H1 (cell line): Measurements from ENCODE around the gene FMNL2. TPM values are rescaled to one million over a fixed set of nuclear protein-coding genes. Genes with fewer than 3 reads are reported as not detected.

ENCODE experiments used
- CTCF ChIA-PET: fragments of 300-600 bp; sonication (Branson Sonifier 250); formaldehyde crosslinking; loops from one replicate; lab custom pipeline; 2021; ENCODE audit not compliant: partially characterized antibody; lab: Charles Lee
- POLR2A ChIA-PET: fragments of 300-600 bp; sonication (Branson Sonifier 250); formaldehyde crosslinking; loops from one replicate; lab custom pipeline; 2021; ENCODE audit warnings: inconsistent platforms; ENCODE audit not compliant: partially characterized antibody; lab: Charles Lee
- DNase-seq, 2 experiments: peaks; one replicate each; pipeline versions ENCODE4 v3.0.0 to v3.0.0-alpha.2; 2010 to 2022; ENCODE audit warnings: low spot score in 2 of 2, low read depth in 1 of 2, mixed read lengths in 1 of 2
- FAIRE-seq: peaks from 2 replicates; lab custom pipeline; 2011; peaks lifted over from hg19 to GRCh38; lab: Jason Lieb, UNC
- H2AFZ ChIP-seq: 2 replicates; pipeline ENCODE4 v1.8.1; 2012; ENCODE audit warnings: low read length, inconsistent platforms
- H2AK5ac ChIP-seq: 2 replicates; pipeline ENCODE4 v1.6.1; 2013; ENCODE audit warnings: low read depth, low read length
- H2BK120ac ChIP-seq: replicated peaks from 2 replicates; pipeline ENCODE3; 2013; ENCODE audit warnings: low read depth, low read length, inconsistent platforms
- H2BK12ac ChIP-seq: 2 replicates; pipeline ENCODE4 v1.6.1; 2013; ENCODE audit warnings: low read depth, low read length
- H2BK15ac ChIP-seq: 2 replicates; pipeline ENCODE4 v1.6.1; 2013; ENCODE audit warnings: low read length
- H2BK20ac ChIP-seq: 2 replicates; pipeline ENCODE4 v1.6.1; 2013; ENCODE audit warnings: low read length
- H2BK5ac ChIP-seq: 2 replicates; pipeline ENCODE4 v1.6.1; 2013; ENCODE audit warnings: low read depth, low read length
- H3K14ac ChIP-seq: 2 replicates; pipeline ENCODE4 v1.6.1; 2013; ENCODE audit warnings: inconsistent platforms; ENCODE audit not compliant: insufficient read length
- H3K18ac ChIP-seq: 2 replicates; pipeline ENCODE4 v1.6.1; 2013; ENCODE audit warnings: low read length; ENCODE audit errors: extremely low read depth
- H3K23ac ChIP-seq: 2 replicates; pipeline ENCODE4 v1.6.1; 2013; ENCODE audit warnings: inconsistent platforms; ENCODE audit not compliant: insufficient read length
- H3K23me2 ChIP-seq: 2 replicates; pipeline ENCODE4 v1.6.1; 2013; ENCODE audit warnings: low read depth, low read length
- H3K27ac ChIP-seq: 2 replicates; pipeline ENCODE4 v1.6.1; 2011; ENCODE audit warnings: low read depth, low read length, inconsistent platforms
- H3K27me3 ChIP-seq, 4 experiments: replicated peaks in 1 of 4; 1 replicate in 1 of 4; 2 replicates in 3 of 4; pipeline versions ENCODE4 v1.6.1 to v1.8.1; 2011 to 2013; ENCODE audit warnings: low read length in 3 of 4, mild to moderate bottlenecking in 3 of 4, inconsistent platforms in 2 of 4, mixed read lengths in 2 of 4, moderate library complexity in 1 of 4; ENCODE audit not compliant: control insufficient read depth in 3 of 4, insufficient read depth in 3 of 4; ENCODE audit errors: extremely low read depth in 1 of 4
- H3K36me3 ChIP-seq, 4 experiments: 2 replicates each; pipeline versions ENCODE4 v1.6.1 to v1.8.1; 2011 to 2013; ENCODE audit warnings: mild to moderate bottlenecking in 4 of 4, low read length in 3 of 4, moderate library complexity in 2 of 4, control low read depth in 1 of 4, inconsistent platforms in 1 of 4; ENCODE audit not compliant: insufficient read depth in 4 of 4, control insufficient read depth in 2 of 4
- H3K4ac ChIP-seq: replicated peaks from 2 replicates; pipeline ENCODE3; 2013; ENCODE audit warnings: low read length, low read depth, mixed read lengths, inconsistent platforms; ENCODE audit not compliant: insufficient read length
- H3K4me1 ChIP-seq, 4 experiments: replicated peaks in 1 of 4; 1 replicate in 1 of 4; 2 replicates in 3 of 4; pipeline versions ENCODE4 v1.6.1 to v1.8.1; 2011 to 2013; ENCODE audit warnings: low read length in 3 of 4, inconsistent platforms in 2 of 4, mixed read lengths in 1 of 4; ENCODE audit not compliant: insufficient read depth in 4 of 4, control insufficient read depth in 3 of 4
- H3K4me2 ChIP-seq, 2 experiments: 2 replicates each; pipeline versions ENCODE4 v1.6.1 to v1.8.1; 2011 to 2013; ENCODE audit warnings: low read depth in 2 of 2, low read length in 2 of 2, control low read depth in 1 of 2, inconsistent platforms in 1 of 2, mild to moderate bottlenecking in 1 of 2; ENCODE audit not compliant: insufficient read depth in 1 of 2
- H3K4me3 ChIP-seq, 4 experiments: fragments of 200-600, 300-600 bp in 1 of 4; sonication (generic), shearing (Covaris generic), sonication (Bioruptor Twin) in 1 of 4; 2 replicates each; pipeline versions ENCODE4 v1.5.1 to v1.8.1; 2011 to 2016; ENCODE audit warnings: low read length in 4 of 4, low read depth in 3 of 4, control low read depth in 2 of 4, inconsistent platforms in 2 of 4, mild to moderate bottlenecking in 2 of 4, mixed read lengths in 1 of 4, moderate library complexity in 1 of 4; ENCODE audit not compliant: insufficient read depth in 2 of 4; ENCODE audit errors: extremely low read depth in 1 of 4
- H3K56ac ChIP-seq: replicated peaks from 2 replicates; pipeline ENCODE3; 2013; ENCODE audit warnings: low read depth, mild to moderate bottlenecking, mixed read lengths, low read length, inconsistent platforms; ENCODE audit not compliant: insufficient read length
- H3K79me1 ChIP-seq: 2 replicates; pipeline ENCODE4 v1.6.1; 2013; ENCODE audit warnings: low read depth, low read length, control low read depth
- H3K79me2 ChIP-seq, 2 experiments: 2 replicates each; pipeline versions ENCODE4 v1.6.1 to v1.8.1; 2012 to 2013; ENCODE audit warnings: low read length in 2 of 2, mild to moderate bottlenecking in 2 of 2, inconsistent platforms in 1 of 2; ENCODE audit not compliant: insufficient read depth in 2 of 2, control insufficient read depth in 1 of 2
- H3K9ac ChIP-seq, 4 experiments: replicated peaks in 1 of 4; 1 replicate in 1 of 4; 2 replicates in 3 of 4; pipeline versions ENCODE4 v1.6.1 to v1.8.1; 2011 to 2013; ENCODE audit warnings: low read depth in 3 of 4, low read length in 3 of 4, control low read depth in 2 of 4, mild to moderate bottlenecking in 2 of 4, moderate library complexity in 2 of 4, inconsistent platforms in 1 of 4; ENCODE audit errors: extremely low read depth in 1 of 4
- H3K9me3 ChIP-seq, 2 experiments: 2 replicates each; pipeline versions ENCODE4 v1.6.1 to v1.8.1; 2012 to 2013; ENCODE audit warnings: mild to moderate bottlenecking in 2 of 2, moderate library complexity in 2 of 2, control low read depth in 1 of 2, inconsistent platforms in 1 of 2, low read depth in 1 of 2, low read length in 1 of 2, mixed read lengths in 1 of 2; ENCODE audit not compliant: insufficient read depth in 2 of 2
- H4K20me1 ChIP-seq, 2 experiments: replicated peaks in 1 of 2; 2 replicates each; pipeline versions ENCODE3 to v1.8.1; 2011 to 2013; ENCODE audit warnings: inconsistent platforms in 2 of 2, low read length in 2 of 2, mild to moderate bottlenecking in 1 of 2; ENCODE audit not compliant: insufficient read depth in 2 of 2, control insufficient read depth in 1 of 2
- H4K5ac ChIP-seq: 2 replicates; pipeline ENCODE4 v1.6.1; 2013; ENCODE audit warnings: low read length, low read depth, mixed read lengths, inconsistent platforms; ENCODE audit not compliant: insufficient read length
- H4K8ac ChIP-seq: 2 replicates; pipeline ENCODE4 v1.8.0; 2013; ENCODE audit warnings: mild to moderate bottlenecking, moderate library complexity, low read length, inconsistent platforms; ENCODE audit not compliant: insufficient read depth; ENCODE audit errors: extremely low read depth
- H4K91ac ChIP-seq: replicated peaks from 2 replicates; pipeline ENCODE3; 2013; ENCODE audit warnings: low read length, mixed read lengths, inconsistent platforms; ENCODE audit not compliant: insufficient read length
- CHD2 ChIP-seq: IDR thresholded peaks from 2 replicates; pipeline ENCODE4 v1.6.1; 2012; ENCODE audit warnings: low read length, improper control_type of control experiment
- EGR1 ChIP-seq: IDR thresholded peaks from 2 replicates; pipeline ENCODE4 v1.6.1; 2011; ENCODE audit warnings: low read depth, low read length, borderline replicate concordance
- KDM1A ChIP-seq: fragments of 200-600, 300-600 bp; sonication (generic); IDR thresholded peaks from 2 replicates; pipeline ENCODE4 v1.7.1; 2016; ENCODE audit warnings: mild to moderate bottlenecking, low read length, borderline replicate concordance
- NANOG ChIP-seq: IDR thresholded peaks from 2 replicates; pipeline ENCODE4 v1.6.1; 2011; ENCODE audit warnings: low read length, low read depth, mild to moderate bottlenecking, inconsistent platforms; ENCODE audit not compliant: insufficient read depth, poor library complexity, severe bottlenecking
- PHF8 ChIP-seq: fragments of 200-600 bp; sonication (generic); conservative IDR thresholded peaks from 2 replicates; pipeline ENCODE4 v1.7.1; 2012; ENCODE audit warnings: low read depth, mild to moderate bottlenecking, inconsistent platforms, low read length, moderate library complexity
- POLR2A ChIP-seq, 2 experiments: IDR thresholded peaks; 1 replicate in 1 of 2; 2 replicates in 1 of 2; pipeline ENCODE4 v1.6.1; 2011; ENCODE audit warnings: low read depth in 2 of 2, low read length in 2 of 2, mild to moderate bottlenecking in 2 of 2; ENCODE audit errors: control extremely low read depth in 1 of 2
- RFX5 ChIP-seq: IDR thresholded peaks from 2 replicates; pipeline ENCODE4 v1.6.1; 2011; ENCODE audit warnings: low read depth, low read length, improper control_type of control experiment, borderline replicate concordance
- SP2 ChIP-seq: IDR thresholded peaks from 2 replicates; pipeline ENCODE4 v1.6.1; 2012; ENCODE audit warnings: mild to moderate bottlenecking, low read length, inconsistent platforms
- SP4 ChIP-seq: IDR thresholded peaks from 2 replicates; pipeline ENCODE4 v1.6.1; 2012; ENCODE audit warnings: low read length, inconsistent platforms
- TCF12 ChIP-seq: IDR thresholded peaks from 2 replicates; pipeline ENCODE4 v1.6.1; 2011; ENCODE audit warnings: low read depth, mild to moderate bottlenecking, low read length
- WGBS, 2 experiments: shearing (Covaris generic) in 1 of 2; methylation state at CpG; one replicate each; pipeline versions ENCODE4 v1.1.6 to v1.1.7; 2013 to 2015; ENCODE audit warnings: low lambda C conversion rate in 2 of 2, mixed read lengths in 2 of 2, inconsistent platforms in 1 of 2, low coverage in 1 of 2, missing lambda C conversion rate in 1 of 2; ENCODE audit not compliant: insufficient replicate concordance in 2 of 2, insufficient coverage in 1 of 2, insufficient read length in 1 of 2; ENCODE audit errors: extremely low coverage in 1 of 2, missing lambda C conversion rate in 1 of 2; 5-methylcytosine and 5-hydroxymethylcytosine counted together
- polyA plus RNA-seq, 7 experiments: library from polyadenylated mRNA; depleted of rRNA in 3 of 7; stranded (reverse) in 5 of 7; unstranded in 2 of 7; fragments of >200 nt in 5 of 7; fragments of 200-250 nt in 2 of 7; gene quantifications; 1 replicate in 5 of 7; 2 replicates in 1 of 7; 4 replicates in 1 of 7; pipeline versions ENCODE4 v1.2.1 to v1.2.3, GENCODE V29; 2011 to 2013; ENCODE audit warnings: missing spikeins in 2 of 7, mixed read lengths in 2 of 7
- total RNA-seq: library from RNA; stranded (reverse); fragmentation: NEBNext Ultra II Directional; extraction: Animal tissue kit (Norgen Biotek cat#: 25700); gene quantifications from 2 replicates; pipeline ENCODE4 v1.2.1, GENCODE V29; 2021
- TF ChIP-seq, protein P1 (sequence below), 3 experiments: IDR thresholded peaks; 1 replicate in 2 of 3; 2 replicates in 1 of 3; pipeline versions ENCODE4 v1.5.1 to v1.6.1; 2011; ENCODE audit warnings: low read length in 3 of 3, mild to moderate bottlenecking in 3 of 3, inconsistent platforms in 2 of 3, low read depth in 1 of 3, moderate library complexity in 1 of 3; ENCODE audit not compliant: insufficient read depth in 1 of 3; ENCODE audit errors: control extremely low read depth in 1 of 3

The FMNL2 gene
- total and polyA plus RNA-seq, 2 of the 8 experiments (the other 6 are each of a cell fraction or from before 2014, with no cell fraction given): 15.5 to 45.1 TPM

DNA sequence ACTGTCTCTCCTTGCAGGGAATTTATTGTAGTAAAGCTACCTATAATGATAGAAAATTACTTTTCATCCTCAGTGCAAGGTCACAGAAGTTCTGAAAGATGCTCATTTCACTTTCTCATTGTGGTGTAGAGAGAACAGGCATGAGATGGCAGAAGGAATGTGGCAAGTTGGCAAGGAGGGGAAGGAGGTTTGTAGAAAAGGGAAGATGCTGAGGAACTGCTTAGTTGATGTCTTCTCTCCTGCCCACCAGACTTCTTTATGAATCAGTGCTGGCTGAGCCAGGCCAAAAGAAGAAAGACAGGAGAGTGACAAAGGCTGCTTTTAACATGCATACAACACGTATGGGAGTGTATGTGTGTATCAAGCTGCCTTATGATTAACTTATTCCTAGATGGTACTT is 217.9 kb downstream of the FMNL2 start:
- H2BK20ac ChIP-seq: no peak overlapping the region
- no peak overlapping the region for H3K56ac ChIP-seq
- no peaks in the 10 kb centered on the region for H3K23me2 ChIP-seq
- H3K9ac ChIP-seq: no peak overlapping the region
- no peaks in the 10 kb centered on the region for H4K20me1 ChIP-seq
- H3K18ac ChIP-seq: no peak overlapping the region
- no peak overlapping the region for H4K8ac ChIP-seq
- no peak overlapping the region for H2BK120ac ChIP-seq
- H3K4ac ChIP-seq: no peak overlapping the region
- peaks cover 0 to 2% (median 0%) of the 10 kb centered on the region in 4 experiments; a peak in 1 of 7 replicates for H3K27me3 ChIP-seq
- no peak overlapping the region for H3K4me2 ChIP-seq
- no peak overlapping the region for H4K5ac ChIP-seq
- H2BK5ac ChIP-seq: no peak overlapping the region
- no peak overlapping the region for H2BK15ac ChIP-seq
- 88% methylated on average over 1 of the region's 1 CpG; no CpG with 5 or more reads in 1 of the 2 experiments for WGBS, 2 experiments
- no peak overlapping the region for H2BK12ac ChIP-seq
- H4K91ac ChIP-seq: no peak overlapping the region
- ChIA-PET POLR2A (no interaction called here), CTCF (interaction anchor here (1.2 kb wide), 1 partner anchor 27 kb away, joined by 5 read pairs; no protein-coding TSS in a partner anchor)
- H3K36me3 ChIP-seq: peaks cover 0 to 2% (median 1%) of the 10 kb centered on the region in 4 experiments; a peak in 3 of 8 replicates
- H3K23ac ChIP-seq: no peak overlapping the region
- H2AFZ ChIP-seq: no peak overlapping the region
- H3K4me3 ChIP-seq: no peak overlapping the region
- H3K4me1 ChIP-seq: peaks cover 0 to 11% (median 5%) of the 10 kb centered on the region in 4 experiments; a peak in 2 of 7 replicates
- H3K27ac ChIP-seq: no peak overlapping the region
- TF ChIP-seq NANOG (no peak), TCF12 (no peak), CHD2 (no peak), EGR1 (no peak), RFX5 (no peak), KDM1A (no peak), SP2 (no peak), SP4 (no peak), POLR2A (IDR thresholded peaks at IDR 0.05; ENCODE audit: control extremely low read depth in 1 of 2, low read depth in 2 of 2, low read length in 2 of 2) (no peak), PHF8 (no peak)
- TF ChIP-seq, protein P1, sequence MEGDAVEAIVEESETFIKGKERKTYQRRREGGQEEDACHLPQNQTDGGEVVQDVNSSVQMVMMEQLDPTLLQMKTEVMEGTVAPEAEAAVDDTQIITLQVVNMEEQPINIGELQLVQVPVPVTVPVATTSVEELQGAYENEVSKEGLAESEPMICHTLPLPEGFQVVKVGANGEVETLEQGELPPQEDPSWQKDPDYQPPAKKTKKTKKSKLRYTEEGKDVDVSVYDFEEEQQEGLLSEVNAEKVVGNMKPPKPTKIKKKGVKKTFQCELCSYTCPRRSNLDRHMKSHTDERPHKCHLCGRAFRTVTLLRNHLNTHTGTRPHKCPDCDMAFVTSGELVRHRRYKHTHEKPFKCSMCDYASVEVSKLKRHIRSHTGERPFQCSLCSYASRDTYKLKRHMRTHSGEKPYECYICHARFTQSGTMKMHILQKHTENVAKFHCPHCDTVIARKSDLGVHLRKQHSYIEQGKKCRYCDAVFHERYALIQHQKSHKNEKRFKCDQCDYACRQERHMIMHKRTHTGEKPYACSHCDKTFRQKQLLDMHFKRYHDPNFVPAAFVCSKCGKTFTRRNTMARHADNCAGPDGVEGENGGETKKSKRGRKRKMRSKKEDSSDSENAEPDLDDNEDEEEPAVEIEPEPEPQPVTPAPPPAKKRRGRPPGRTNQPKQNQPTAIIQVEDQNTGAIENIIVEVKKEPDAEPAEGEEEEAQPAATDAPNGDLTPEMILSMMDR (IDR thresholded peaks at IDR 0.05; ENCODE audit: control extremely low read depth in 1 of 3, insufficient read depth in 1 of 3, low read depth in 1 of 3, low read length in 3 of 3): no peak
- H2AK5ac ChIP-seq: no peak overlapping the region
- H3K14ac ChIP-seq: no peak overlapping the region
- DNase-seq (no peak), FAIRE-seq (no peak)
- H3K79me1 ChIP-seq: no peaks in the 10 kb centered on the region
- no peaks in the 10 kb centered on the region for H3K9me3 ChIP-seq
- no peaks in the 10 kb centered on the region for H3K79me2 ChIP-seq
